GM12878 (cell line): ENCODE measurements around the gene SLC45A3. TPM values are rescaled to one million over a fixed set of nuclear protein-coding genes. Genes with fewer than 3 reads are reported as not detected.

Source experiments
- ATAC-seq: fragments of 200-7000 bp; cut with Tn5 transposase; 3 replicates; pipeline ENCODE4 v1.9.1; 2020; ENCODE audit warnings: mild to moderate bottlenecking, moderate library complexity
- BruUV-seq: library from RNA; stranded (reverse); fragments of 400-500 nt; replicated peaks from 2 replicates; lab custom pipeline; 2021; lab: Mats Ljungman, UMichigan
- CTCF ChIA-PET: fragments of 300-600 bp; sonication (Branson Sonifier 250); formaldehyde crosslinking; extraction: SDS; loops from one replicate; lab custom pipeline; 2021; ENCODE audit warnings: inconsistent platforms; lab: Yijun Ruan, JAX
- POLR2A ChIA-PET: fragments of 350-600 bp; formaldehyde crosslinking; extraction: SDS; loops from one replicate; lab custom pipeline; 2021; ENCODE audit warnings: inconsistent platforms; lab: Charles Lee
- RAD21 ChIA-PET: fragments of 300-600 bp; sonication (Branson Sonifier 250); formaldehyde crosslinking; loops from one replicate; lab custom pipeline; 2023; ENCODE audit warnings: antibody characterized with exemption; ENCODE audit not compliant: unreplicated experiment; lab: Charles Lee
- SMC1A ChIA-PET: fragments of 300-600 bp; sonication (Branson Sonifier 250); formaldehyde crosslinking; loops from one replicate; lab custom pipeline; 2023; ENCODE audit not compliant: unreplicated experiment, uncharacterized antibody; lab: Charles Lee
- DNase-seq: peaks from one replicate; pipeline ENCODE4 v3.0.0-alpha.2; 2011; ENCODE audit warnings: low read depth, low spot score
- FAIRE-seq: peaks from 3 replicates; lab custom pipeline; 2011; peaks lifted over from hg19 to GRCh38; lab: Jason Lieb, UNC
- H2AFZ ChIP-seq: 2 replicates; pipeline ENCODE4 v1.6.0; 2011; ENCODE audit warnings: low read depth, low read length, control low read depth; ENCODE audit not compliant: control insufficient read depth
- H3K27ac ChIP-seq: 2 replicates; pipeline ENCODE4 v1.5.1; 2011; ENCODE audit warnings: control low read depth; ENCODE audit not compliant: control insufficient read depth, insufficient read depth
- H3K27me3 ChIP-seq, 2 experiments: replicated peaks in 1 of 2; 2 replicates each; pipeline versions ENCODE4 v1.6.0 to v1.6.1; 2011; ENCODE audit warnings: low read length in 1 of 2; ENCODE audit not compliant: control insufficient read depth in 2 of 2, insufficient read depth in 2 of 2
- H3K36me3 ChIP-seq, 2 experiments: 2 replicates each; pipeline ENCODE4 v1.5.1; 2011; ENCODE audit warnings: low read length in 1 of 2; ENCODE audit not compliant: control insufficient read depth in 2 of 2, insufficient read depth in 2 of 2
- H3K4me1 ChIP-seq: 2 replicates; pipeline ENCODE4 v1.6.1; 2011; ENCODE audit warnings: mild to moderate bottlenecking, low read length, moderate library complexity, mixed read lengths; ENCODE audit not compliant: control insufficient read depth, insufficient read depth
- H3K4me2 ChIP-seq: 2 replicates; pipeline ENCODE4 v1.6.0; 2011; ENCODE audit warnings: control low read depth; ENCODE audit not compliant: control insufficient read depth, insufficient read depth
- H3K4me3 ChIP-seq: fragments of 200-600 bp; sonication (generic); 2 replicates; pipeline ENCODE4 v1.5.1; 2016
- H3K79me2 ChIP-seq: 2 replicates; pipeline ENCODE4 v1.6.0; 2011; ENCODE audit warnings: low read length; ENCODE audit not compliant: control insufficient read depth, insufficient read depth
- H3K9ac ChIP-seq: 2 replicates; pipeline ENCODE4 v1.8.0; 2011; ENCODE audit warnings: low read length, control low read depth, mixed read lengths; ENCODE audit not compliant: control insufficient read depth, insufficient read depth
- H3K9me3 ChIP-seq: replicated peaks from 3 replicates; pipeline ENCODE4 v1.5.1; 2011; ENCODE audit warnings: mild to moderate bottlenecking, low read length; ENCODE audit not compliant: control insufficient read depth, insufficient read depth
- H4K20me1 ChIP-seq: 2 replicates; pipeline ENCODE4 v1.6.0; 2011; ENCODE audit not compliant: control insufficient read depth, insufficient read depth
- ATF7 ChIP-seq: fragments of 450-650 bp; IDR thresholded peaks from 2 replicates; pipeline ENCODE4 v1.6.1; 2016; ENCODE audit warnings: low read depth, mild to moderate bottlenecking
- BCLAF1 ChIP-seq: fragments of 450-650 bp; IDR thresholded peaks from 2 replicates; pipeline ENCODE4 v1.6.1; 2017; ENCODE audit warnings: antibody characterized with exemption, mild to moderate bottlenecking, moderate library complexity
- BHLHE40 ChIP-seq, 2 experiments: fragments of 450-650 bp in 1 of 2; IDR thresholded peaks; 2 replicates each; pipeline ENCODE4 v1.6.1; 2011 to 2017; ENCODE audit warnings: low read depth in 2 of 2, borderline replicate concordance in 1 of 2, improper control_type of control experiment in 1 of 2, low read length in 1 of 2, mild to moderate bottlenecking in 1 of 2
- CHD1 ChIP-seq: IDR thresholded peaks from 2 replicates; pipeline ENCODE4 v1.6.1; 2012; ENCODE audit warnings: low read depth, low read length, improper control_type of control experiment
- CHD2 ChIP-seq: IDR thresholded peaks from 2 replicates; pipeline ENCODE4 v1.6.1; 2011; ENCODE audit warnings: low read depth, low read length, improper control_type of control experiment, borderline replicate concordance
- DPF2 ChIP-seq: fragments of 450-650 bp; IDR thresholded peaks from 2 replicates; pipeline ENCODE4 v1.6.1; 2017; ENCODE audit warnings: mild to moderate bottlenecking
- EGR1 ChIP-seq, 2 experiments: IDR thresholded peaks; 1 replicate in 1 of 2; 2 replicates in 1 of 2; pipeline ENCODE4 v1.6.1; 2011 to 2012; ENCODE audit warnings: low read depth in 2 of 2, low read length in 2 of 2, borderline replicate concordance in 1 of 2, mild to moderate bottlenecking in 1 of 2, moderate library complexity in 1 of 2
- ESRRA ChIP-seq: IDR thresholded peaks from 2 replicates; pipeline ENCODE4 v1.6.1; 2012; ENCODE audit warnings: mild to moderate bottlenecking, low read length, improper control_type of control experiment
- IKZF1 ChIP-seq: fragments of 450-650 bp; conservative IDR thresholded peaks from 2 replicates; pipeline ENCODE4 v1.6.1; 2017; ENCODE audit warnings: antibody characterized with exemption, mild to moderate bottlenecking
- MTA3 ChIP-seq: IDR thresholded peaks from 2 replicates; pipeline ENCODE4 v1.6.1; 2012; ENCODE audit warnings: low read length, inconsistent platforms, borderline replicate concordance
- MXI1 ChIP-seq: fragments of 150-350 bp; IDR thresholded peaks from 2 replicates; pipeline ENCODE4 v1.6.1; 2011; ENCODE audit warnings: low read depth, mild to moderate bottlenecking, inconsistent platforms, low read length, improper control_type of control experiment
- NFIC ChIP-seq: IDR thresholded peaks from 2 replicates; pipeline ENCODE4 v1.6.1; 2012; ENCODE audit warnings: low read depth, mild to moderate bottlenecking, inconsistent platforms, low read length, moderate library complexity
- POLR2AphosphoS5 ChIP-seq: IDR thresholded peaks from 2 replicates; pipeline ENCODE4 v1.6.1; 2011; ENCODE audit warnings: mild to moderate bottlenecking, low read length, inconsistent platforms
- RAD21 ChIP-seq: IDR thresholded peaks from 2 replicates; pipeline ENCODE4 v1.6.1; 2011; ENCODE audit warnings: mild to moderate bottlenecking, low read depth, low read length, moderate library complexity; ENCODE audit not compliant: insufficient read depth
- SIN3A ChIP-seq: IDR thresholded peaks from 2 replicates; pipeline ENCODE4 v1.6.1; 2012; ENCODE audit warnings: low read depth, low read length, improper control_type of control experiment
- SKIL ChIP-seq: fragments of 450-650 bp; IDR thresholded peaks from 2 replicates; pipeline ENCODE4 v1.6.1; 2017; ENCODE audit warnings: mild to moderate bottlenecking, low read depth, inconsistent platforms; ENCODE audit not compliant: poor library complexity, severe bottlenecking
- ZNF384 ChIP-seq: IDR thresholded peaks from 2 replicates; pipeline ENCODE4 v1.6.1; 2012; ENCODE audit warnings: low read depth, mild to moderate bottlenecking, low read length, improper control_type of control experiment, borderline replicate concordance
- whole genome bisulfite sequencing: methylation state at CpG from one replicate; pipeline ENCODE4 v1.1.6; 2016; ENCODE audit warnings: low lambda C conversion rate; ENCODE audit not compliant: insufficient replicate concordance, insufficient coverage; ENCODE audit errors: missing lambda C conversion rate; 5-methylcytosine and 5-hydroxymethylcytosine counted together
- in situ Hi-C: fragments of 300-500 bp; cut with MboI; formaldehyde crosslinking; loops from 9 replicates; pipeline ENCODE4 v1.14.3; 2018; ENCODE audit warnings: mixed read lengths
- intact Hi-C: fragments of 100-400 bp; cut with micrococcal nuclease; formaldehyde crosslinking; loops from one replicate; pipeline ENCODE4 v1.14.2; 2022; ENCODE audit not compliant: unreplicated experiment
- polyA plus RNA-seq, 11 experiments: library from polyadenylated mRNA; depleted of rRNA in 4 of 11; unstranded in 6 of 11; stranded (reverse) in 5 of 11; fragments of >200 nt; fragmentation: Nextera tagmentation in 4 of 11; fragmentation: Illumina TruSeq in 1 of 11; extraction: Ambion mirVana in 4 of 11; extraction: Trizol in 1 of 11; gene quantifications; 1 replicate in 1 of 11; 2 replicates in 10 of 11; pipeline versions ENCODE4 v1.2.1 to v1.2.3, GENCODE V29; 2011 to 2016; ENCODE audit warnings: inconsistent platforms in 2 of 11, missing spikeins in 2 of 11, low read depth in 1 of 11
- total RNA-seq, 4 experiments: library from RNA; depleted of rRNA in 3 of 4; stranded (reverse); fragments of >200 nt in 3 of 4; fragmentation: Illumina TruSeq in 1 of 4; extraction: Trizol in 1 of 4; gene quantifications; 2 replicates each; pipeline versions ENCODE4 v1.2.1 to v1.2.3, GENCODE V29; 2013 to 2021

SLC45A3 gene
- total and polyA plus RNA-seq, 10 of the 15 experiments (the other 5 are each of a cell fraction or from before 2014, with no cell fraction given): 0.26 to 10.3 (median 4.1) TPM

GRCh38 chr1:205716371-205717132 is 36.2 kb upstream of the SLC45A3 start:
- H3K9ac ChIP-seq: no peak overlapping the region
- TF ChIP-seq ZNF384 (no peak), DPF2 (peak; percentile 76), POLR2AphosphoS5 (no peak), RAD21 (no peak), MTA3 (no peak), CHD1 (no peak), NFIC (no peak), ATF7 (peak; percentile 84), SKIL (no peak), IKZF1 (peak; percentile 88), MXI1 (no peak), EGR1 (IDR thresholded peaks at IDR 0.05; ENCODE audit: borderline replicate concordance in 1 of 2, low read depth in 2 of 2, low read length in 2 of 2) (no peak), BHLHE40 (IDR thresholded peaks at IDR 0.05; ENCODE audit: borderline replicate concordance in 1 of 2, low read depth in 2 of 2, low read length in 1 of 2) (no peak; a peak in 1 of 4 replicates), SIN3A (no peak), ESRRA (no peak), CHD2 (no peak), BCLAF1 (no peak)

More at GRCh38 chr1:205716371-205717132, 36.2 kb upstream of the SLC45A3 start:
- no peaks in the 10 kb centered on the region for H3K79me2 ChIP-seq
- no TSS peak for BruUV-seq
- no peak overlapping the region for H3K4me2 ChIP-seq
- in situ Hi-C loops: no loop called here
- WGBS: 97% methylated on average over 7 of the region's 7 CpGs
- H3K4me3 ChIP-seq: no peak overlapping the region
- intact Hi-C loops: no loop called here
- H3K36me3 ChIP-seq: peaks cover 7 to 27% of the 10 kb centered on the region in 2 experiments
- no peak overlapping the region for H2AFZ ChIP-seq
- H3K9me3 ChIP-seq: no peaks in the 10 kb centered on the region
- no peaks in the 10 kb centered on the region for H3K4me1 ChIP-seq
- ATAC-seq (peak; percentile 72), FAIRE-seq (no peak), DNase-seq (no peak)
- ChIA-PET CTCF (interaction anchor here (0.7 to 1.5 kb wide), 5 partner anchors 9 to 125 kb away, joined by 3 to 7 read pairs (median 3); no protein-coding TSS in a partner anchor), POLR2A (interaction anchor here (1.2 kb wide), 1 partner anchor 39 kb away, joined by 4 read pairs; no protein-coding TSS in a partner anchor), SMC1A (no interaction called here), RAD21 (interaction anchor here (1.2 kb wide), 1 partner anchor 33 kb away, joined by 5 read pairs; no protein-coding TSS in a partner anchor)
- H4K20me1 ChIP-seq: no peaks in the 10 kb centered on the region
- H3K27ac ChIP-seq: no peak overlapping the region
- no peaks in the 10 kb centered on the region for H3K27me3 ChIP-seq
